Activated CD4-positive, CD25-positive, alpha-beta regulatory T cell (primary cell): ENCODE data around the gene SFXN1.
A peak's percentile ranks its signal among the peaks of the same experiment; 100 is the strongest.

ENCODE experiments used
- DNase-seq, 4 experiments: peaks; one replicate each; lab custom pipeline; 2025; lab: John Stamatoyannopoulos, UW

The SFXN1 gene

GRCh38 chr5:175541264-175541663 is 62.9 kb downstream of the SFXN1 start:
- no peak for DNase-seq

GRCh38 chr5:175542232-175542965 is 64.0 kb downstream of the SFXN1 start:
- DNase-seq, result peak in 1 of 4 experiments; percentile 8

GRCh38 chr5:175542966-175543235 is 64.5 kb downstream of the SFXN1 start:
- no peak for DNase-seq

- no peak for DNase-seq
Observed at GRCh38 chr5:175544108-175544511, 65.8 kb downstream of the SFXN1 start.

GRCh38 chr5:175544586-175544985 is 66.2 kb downstream of the SFXN1 start:
- DNase-seq, result no peak

GRCh38 chr5:175547842-175548241 is 69.5 kb downstream of the SFXN1 start:
- no peak for DNase-seq

- no peak for DNase-seq
Observed at GRCh38 chr5:175548626-175549311, 70.4 kb downstream of the SFXN1 start.

- no peak for DNase-seq
Observed at GRCh38 chr5:175550055-175550805, 71.9 kb downstream of the SFXN1 start.

GRCh38 chr5:175551266-175551665 is 72.9 kb downstream of the SFXN1 start:
- no peak for DNase-seq

- no peak for DNase-seq
Observed at GRCh38 chr5:175554296-175554695, 75.9 kb downstream of the SFXN1 start.

GRCh38 chr5:175555168-175555785 is 76.9 kb downstream of the SFXN1 start:
- no peak for DNase-seq

GRCh38 chr5:175556794-175557193 is 78.4 kb downstream of the SFXN1 start:
- DNase-seq, result no peak

GRCh38 chr5:175557778-175558177 is 79.4 kb downstream of the SFXN1 start:
- no peak for DNase-seq

- no peak for DNase-seq
Observed at GRCh38 chr5:175558801-175559480, 80.6 kb downstream of the SFXN1 start.

GRCh38 chr5:175560011-175560410 is 81.7 kb downstream of the SFXN1 start:
- no peak for DNase-seq

GRCh38 chr5:175561085-175561484 is 82.7 kb downstream of the SFXN1 start:
- no peak for DNase-seq

- DNase-seq, result no peak
Observed at GRCh38 chr5:175564716-175565115, 86.4 kb downstream of the SFXN1 start.

GRCh38 chr5:175566697-175567096 is 88.3 kb downstream of the SFXN1 start:
- DNase-seq, result no peak

- no peak for DNase-seq
Observed at GRCh38 chr5:175567954-175568353, 89.6 kb downstream of the SFXN1 start.

GRCh38 chr5:175569701-175570100 is 91.3 kb downstream of the SFXN1 start:
- no peak for DNase-seq

- no peak for DNase-seq
Observed at GRCh38 chr5:175572886-175573285, 94.5 kb downstream of the SFXN1 start.
